Measurements from ENCODE around the gene FANCC. TPM values are rescaled to one million over a fixed set of nuclear protein-coding genes. Genes with fewer than 3 reads are reported as not detected.

Gene FANCC
- total RNA-seq, 1 experiment from 2014 or later: 12.3 TPM

GRCh38 chr9:95192631-95193030, 124.9 kb downstream of the FANCC start:
- no peak for DNase-seq (ENCODE audit: low spot score)

GRCh38 chr9:95190413-95190812, 127.1 kb downstream of the FANCC start:
- no peak for DNase-seq (ENCODE audit: low spot score)

- peak; percentile 69 for DNase-seq (ENCODE audit: low spot score)
Observed at GRCh38 chr9:95189251-95190098, 128.0 kb downstream of the FANCC start.

- no peak for DNase-seq (ENCODE audit: low spot score)
Observed at GRCh38 chr9:95188459-95188858, 129.1 kb downstream of the FANCC start.

GRCh38 chr9:95185956-95186355, 131.6 kb downstream of the FANCC start:
- no peak for DNase-seq (ENCODE audit: low spot score)

GRCh38 chr9:95182854-95183563, 134.5 kb downstream of the FANCC start:
- DNase-seq (ENCODE audit: low spot score): no peak

GRCh38 chr9:95181835-95182234, 135.7 kb downstream of the FANCC start:
- DNase-seq (ENCODE audit: low spot score): no peak

GRCh38 chr9:95181226-95181818, 136.2 kb downstream of the FANCC start:
- DNase-seq (ENCODE audit: low spot score): no peak

- DNase-seq (ENCODE audit: low spot score): no peak
Observed at GRCh38 chr9:95177617-95178016, 139.9 kb downstream of the FANCC start.

- no peak for DNase-seq (ENCODE audit: low spot score)
Observed at GRCh38 chr9:95176755-95177319, 140.7 kb downstream of the FANCC start.

GRCh38 chr9:95175523-95175922, 142.0 kb downstream of the FANCC start:
- no peak for DNase-seq (ENCODE audit: low spot score)

- no peak for DNase-seq (ENCODE audit: low spot score)
Observed at GRCh38 chr9:95174038-95174437, 143.5 kb downstream of the FANCC start.

- no peak for DNase-seq (ENCODE audit: low spot score)
Observed at GRCh38 chr9:95171596-95171995, 145.9 kb downstream of the FANCC start.

- peak; percentile 49 for DNase-seq (ENCODE audit: low spot score)
Observed at GRCh38 chr9:95171001-95171400, 146.5 kb downstream of the FANCC start.

- DNase-seq (ENCODE audit: low spot score): peak; percentile 80
Observed at GRCh38 chr9:95167998-95168397, 149.5 kb downstream of the FANCC start.

- no peak for DNase-seq (ENCODE audit: low spot score)
Observed at GRCh38 chr9:95165004-95165403, 152.5 kb downstream of the FANCC start.

GRCh38 chr9:95157481-95158151, 159.9 kb downstream of the FANCC start:
- peak; percentile 49 for DNase-seq (ENCODE audit: low spot score)

GRCh38 chr9:95156074-95156473, 161.4 kb downstream of the FANCC start:
- DNase-seq (ENCODE audit: low spot score): no peak

GRCh38 chr9:95155220-95155619, 162.3 kb downstream of the FANCC start:
- DNase-seq (ENCODE audit: low spot score): no peak

GRCh38 chr9:95150903-95151302, 166.6 kb downstream of the FANCC start:
- DNase-seq (ENCODE audit: low spot score): no peak

GRCh38 chr9:95148208-95148520, 169.3 kb downstream of the FANCC start:
- DNase-seq (ENCODE audit: low spot score): no peak

Data from H4 (cell line).